Activated CD4-positive, CD25-positive, alpha-beta regulatory T cell treated with anti-CD3 and anti-CD28 coated beads, Interleukin-2, amount 50 U/mL, for 72 hours (primary cell): ENCODE data around the gene SPON2.

ENCODE experiments used
- DNase-seq: peaks from one replicate; pipeline ENCODE4 v3.0.0; 2021

SPON2 gene

DNA sequence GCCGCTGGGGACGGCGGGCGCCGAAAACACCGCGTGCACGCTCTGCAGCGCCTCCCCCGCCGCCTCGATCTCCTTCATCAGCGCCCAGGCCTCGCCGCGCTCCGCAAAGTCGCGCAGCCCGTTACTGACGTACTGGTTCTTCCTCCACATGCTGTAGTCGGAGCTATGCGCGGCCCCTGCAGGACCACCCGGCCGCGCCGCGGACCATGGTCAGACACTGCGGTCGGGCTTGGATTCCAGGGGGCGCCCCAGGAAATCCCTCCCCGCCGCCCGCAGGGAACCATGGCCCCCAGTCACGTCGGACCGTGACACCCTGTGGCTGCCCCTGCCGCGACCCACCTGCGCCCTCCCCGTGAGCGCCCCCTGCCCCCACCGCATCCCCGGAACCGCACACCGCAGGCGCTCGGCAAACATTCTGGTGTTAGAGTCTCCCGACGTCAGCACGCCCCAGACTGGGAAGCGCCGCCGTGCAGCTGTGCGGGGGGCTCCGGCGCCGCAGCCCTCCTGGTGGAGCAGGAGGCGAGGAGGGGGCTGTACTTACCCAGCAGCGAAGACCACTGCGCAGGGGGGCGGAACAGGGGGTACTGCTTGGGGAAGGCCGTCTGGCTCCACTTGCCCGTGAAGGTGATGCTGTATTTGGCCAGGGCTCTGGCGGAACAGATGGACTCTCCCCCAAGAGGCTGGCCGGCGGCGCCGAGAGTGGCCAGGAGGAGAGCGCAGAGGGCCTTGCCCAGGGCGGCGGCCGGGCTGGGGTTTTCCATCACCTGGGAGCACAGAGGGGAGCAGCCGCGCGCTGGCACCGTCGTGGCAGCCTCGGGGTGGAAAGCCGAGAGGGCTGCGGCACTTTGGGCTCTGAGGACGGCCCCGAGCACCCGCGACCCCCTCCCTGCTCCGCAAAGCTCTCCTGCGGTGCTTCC lies 814 bp downstream of the SPON2 start:
- DNase-seq: peak; percentile 57

DNA sequence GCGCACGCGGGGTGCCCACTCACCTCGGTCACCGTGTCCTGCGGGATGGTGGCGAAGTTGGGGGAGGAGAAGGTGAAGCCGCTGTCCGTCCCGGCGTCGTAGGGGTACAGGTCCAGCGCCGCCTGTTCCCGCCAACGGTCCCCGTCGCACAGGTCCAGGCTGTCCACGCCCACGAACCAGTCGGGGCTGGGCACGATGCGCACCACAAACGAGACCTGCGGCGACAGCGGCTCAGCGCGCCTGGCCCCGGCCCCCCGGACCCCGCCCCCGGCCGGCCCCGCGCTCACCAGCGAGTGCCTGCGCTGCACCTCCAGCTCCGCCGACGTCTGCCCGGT lies 1.4 kb downstream of the SPON2 start:
- no peak for DNase-seq

DNA sequence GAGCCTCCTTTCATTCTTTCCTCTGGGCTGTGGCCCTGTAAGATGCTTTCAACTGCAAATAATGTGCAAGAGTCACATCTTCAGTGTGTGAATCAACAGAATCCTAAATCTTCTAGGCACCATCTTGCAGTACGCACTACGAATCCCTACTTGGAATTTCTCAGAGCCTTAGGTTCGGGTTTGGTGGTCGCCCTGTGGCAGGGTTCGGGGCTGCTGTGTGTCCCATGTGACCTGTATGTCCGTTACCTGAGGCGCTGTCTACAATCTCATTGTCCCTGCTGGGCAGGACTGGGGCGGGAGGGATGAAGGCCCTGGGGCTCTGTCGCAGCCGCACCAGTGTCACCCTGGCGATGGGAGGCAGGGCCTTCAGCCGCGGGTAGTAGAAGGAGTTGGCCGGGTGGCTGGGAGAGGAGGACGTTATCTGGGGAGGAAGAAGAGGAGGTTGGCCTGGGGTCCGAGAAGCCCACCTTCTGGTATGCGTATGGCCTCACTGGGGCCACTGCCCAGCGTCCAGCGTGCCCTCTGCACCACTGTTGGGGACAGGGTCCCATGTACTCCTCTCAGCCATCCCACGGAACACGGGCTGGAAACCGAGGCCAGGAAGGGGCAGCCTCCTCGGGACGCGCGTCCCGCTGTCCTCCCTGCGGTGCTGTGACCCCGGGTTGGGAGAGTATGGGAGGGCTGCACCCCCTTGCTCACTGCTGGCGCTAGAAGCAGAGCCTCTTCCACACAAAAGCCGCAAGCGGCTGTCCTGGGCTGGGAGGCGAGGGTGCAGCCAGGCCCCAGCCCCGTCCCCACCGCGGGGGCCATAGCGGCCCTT lies 2.0 kb downstream of the SPON2 start:
- no peak for DNase-seq

DNA sequence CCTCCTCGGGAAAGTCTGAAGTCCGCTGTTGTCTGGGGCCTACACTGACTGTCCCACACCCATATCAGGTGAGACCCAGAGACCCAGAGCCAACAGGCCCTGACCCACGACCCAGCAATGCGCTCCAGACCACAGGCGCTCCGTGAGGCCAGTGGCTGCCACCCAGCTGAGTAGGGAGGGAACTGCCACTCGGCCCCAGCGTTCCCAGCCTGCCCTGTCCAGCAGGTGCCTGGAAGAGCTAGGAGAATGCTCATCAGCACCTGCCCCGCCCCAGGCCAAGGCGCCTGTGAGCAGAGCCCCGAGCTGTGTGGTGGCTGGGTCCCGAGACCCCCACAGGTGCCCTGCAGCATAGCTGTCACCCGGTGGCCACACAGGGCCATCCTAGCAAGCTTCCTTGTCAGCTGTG lies 2.7 kb downstream of the SPON2 start:
- DNase-seq: no peak

DNA sequence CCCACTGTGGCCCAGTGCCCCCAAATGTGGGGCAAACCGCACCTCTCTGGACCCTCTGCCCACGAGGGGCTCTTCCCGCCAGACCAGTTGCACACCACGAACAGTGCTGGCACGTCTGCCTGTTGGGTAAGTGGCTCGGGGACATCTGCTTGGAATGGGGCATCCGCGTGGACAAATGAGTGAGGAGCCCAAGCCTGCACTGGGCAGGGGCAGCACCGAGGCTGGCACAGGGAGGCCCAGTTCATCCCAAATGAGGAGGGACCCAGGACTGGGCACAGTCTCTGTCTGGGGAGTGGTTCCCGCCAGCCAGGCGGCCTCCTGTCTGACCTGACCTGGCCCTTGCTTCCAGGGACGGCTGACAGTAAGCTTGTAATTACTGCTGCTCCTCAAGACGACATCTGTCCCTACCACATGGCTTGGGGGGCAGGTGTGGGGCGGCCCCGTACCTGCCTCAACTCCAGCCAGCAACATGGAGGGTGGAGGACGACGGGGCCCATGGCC lies 3.2 kb downstream of the SPON2 start:
- DNase-seq: no peak

DNA sequence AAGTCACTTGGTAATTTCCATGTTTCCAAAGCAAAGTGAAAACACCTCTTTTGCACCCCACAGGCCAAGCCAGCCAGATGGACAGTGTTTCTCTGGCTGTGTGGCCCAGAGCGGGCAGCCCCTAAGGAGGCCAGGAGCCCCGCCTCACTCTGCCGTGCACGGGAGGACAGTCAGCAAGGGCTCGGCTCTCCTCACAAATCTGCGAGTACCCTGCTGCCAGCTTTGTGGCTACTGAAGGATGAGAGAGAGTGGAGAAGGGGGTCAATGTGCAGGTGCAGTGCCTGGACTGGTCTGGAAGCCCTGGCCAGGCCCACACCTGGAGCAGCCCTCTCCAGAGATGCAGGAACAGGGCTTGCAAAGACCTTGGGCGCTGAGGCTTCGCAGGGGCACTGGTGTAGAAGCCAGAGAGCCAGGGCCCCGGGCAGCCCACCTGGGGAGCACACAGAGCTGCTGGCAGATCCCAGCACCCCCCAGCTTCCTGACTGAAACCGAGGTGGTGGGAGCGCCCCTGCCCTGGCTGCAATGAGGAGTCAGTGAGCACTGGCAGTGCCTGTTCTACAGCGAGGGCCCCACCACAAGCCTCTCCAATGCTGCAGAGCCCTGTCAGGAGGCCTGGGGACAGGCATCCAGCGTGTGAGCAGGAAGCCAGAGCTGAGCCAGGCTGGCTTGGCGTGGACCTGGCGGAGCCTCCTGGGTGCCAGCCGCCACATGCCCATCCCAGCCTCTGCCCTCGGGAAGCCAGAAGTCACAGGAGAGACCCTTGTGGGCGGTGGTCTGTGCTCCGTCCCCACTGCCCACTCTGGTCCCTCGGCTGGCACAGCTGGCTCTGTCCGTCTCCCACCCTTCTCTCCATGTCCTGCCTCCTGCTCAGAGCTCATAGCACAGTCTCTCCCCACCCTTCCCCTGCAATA lies 3.9 kb downstream of the SPON2 start:
- DNase-seq: no peak

DNA sequence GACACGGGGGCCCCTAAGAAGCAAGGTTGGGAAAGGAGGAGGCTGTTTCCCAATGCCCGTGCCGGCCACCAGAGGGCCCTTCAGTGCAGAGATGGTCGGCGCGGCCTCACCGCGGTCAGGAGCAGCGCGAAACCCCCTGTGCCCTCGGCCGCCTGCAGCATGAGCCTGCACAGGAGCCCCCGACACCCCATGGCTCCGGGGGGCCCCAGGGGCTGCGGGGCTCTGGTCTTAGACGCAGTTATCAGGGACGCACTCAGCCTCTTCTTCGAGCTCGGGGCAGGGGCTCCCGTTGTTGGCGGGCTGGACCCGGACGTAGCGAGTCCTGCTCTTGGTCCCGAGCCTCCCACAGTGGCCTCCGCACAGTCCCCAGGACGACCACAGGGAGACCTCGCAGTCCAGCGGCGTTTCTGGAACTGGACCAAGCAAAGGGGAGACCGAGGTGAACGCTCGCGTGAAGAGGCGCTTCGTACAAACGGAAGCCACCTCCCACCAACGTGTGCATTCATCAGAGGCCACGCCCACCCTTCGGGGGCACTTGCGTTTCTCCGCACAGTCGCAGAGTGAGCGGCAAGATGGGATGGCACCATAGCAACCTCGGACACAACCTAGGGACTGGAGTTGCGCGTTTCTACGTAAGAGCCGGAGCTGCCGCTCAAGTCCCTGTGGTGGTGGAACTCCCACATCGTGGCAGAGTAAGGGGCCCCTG lies 5.0 kb downstream of the SPON2 start:
- DNase-seq: peak; percentile 84

DNA sequence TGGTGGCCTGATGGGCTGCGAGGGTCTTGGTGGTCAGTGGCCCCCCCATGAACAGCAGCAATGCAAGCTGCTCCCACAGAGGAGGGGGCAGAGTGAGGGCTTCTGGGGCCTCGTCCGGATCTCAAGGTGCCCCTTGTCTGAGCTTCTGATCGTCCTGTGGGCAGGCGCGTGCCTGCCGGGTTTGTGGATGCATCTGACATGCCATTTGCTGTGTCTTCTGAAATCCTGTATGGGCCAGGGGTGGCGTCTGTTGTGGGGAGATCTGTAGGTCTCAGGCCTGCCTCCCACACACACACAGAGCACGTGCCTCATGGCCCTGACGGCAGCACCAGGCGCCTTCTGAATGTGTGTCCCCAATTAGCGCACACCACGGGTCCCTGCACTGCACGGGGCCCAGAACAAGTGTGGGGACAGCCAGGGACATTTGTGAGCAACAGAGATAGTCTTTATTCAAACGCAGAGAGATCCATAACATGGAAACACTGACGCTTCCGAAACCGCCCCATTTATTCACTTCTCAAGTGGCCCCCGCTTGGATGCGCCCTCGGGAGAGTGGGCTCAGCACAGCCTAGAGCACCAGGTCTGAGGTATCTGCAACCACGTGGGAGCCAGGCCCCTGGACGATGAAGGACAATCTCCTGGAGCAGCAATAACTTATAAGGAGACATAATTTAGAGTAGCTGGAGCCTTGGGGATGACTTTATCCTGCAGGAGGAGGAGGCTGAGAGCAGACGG lies 5.7 kb downstream of the SPON2 start:
- no peak for DNase-seq

DNA sequence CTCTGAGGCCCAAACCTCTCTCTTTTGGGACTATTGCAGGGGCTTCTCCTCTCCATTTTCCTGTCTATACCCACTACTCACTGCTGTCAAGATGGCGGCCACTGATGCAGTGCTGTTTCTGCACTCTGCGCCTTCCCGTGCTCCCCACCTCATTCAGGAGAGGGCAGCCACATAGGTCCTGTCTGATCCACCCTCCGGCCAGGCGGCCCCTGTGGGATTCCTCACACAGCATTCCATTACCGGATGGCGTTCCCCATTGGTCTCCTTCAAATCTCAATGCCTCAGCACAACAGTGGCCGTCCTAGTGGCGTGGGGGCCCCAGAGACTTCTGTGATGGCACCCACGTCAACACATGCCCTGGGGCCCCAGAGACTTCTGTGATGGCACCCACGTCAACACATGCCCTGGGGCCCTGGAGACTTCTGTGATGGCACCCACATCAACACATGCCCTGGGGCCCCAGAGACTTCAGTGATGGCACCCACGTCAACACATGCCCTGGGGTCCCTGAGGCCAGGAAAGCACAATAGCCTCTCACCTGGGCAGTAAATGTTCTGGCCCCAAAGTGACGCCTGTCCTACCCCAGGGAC lies 7.3 kb downstream of the SPON2 start:
- no peak for DNase-seq

DNA sequence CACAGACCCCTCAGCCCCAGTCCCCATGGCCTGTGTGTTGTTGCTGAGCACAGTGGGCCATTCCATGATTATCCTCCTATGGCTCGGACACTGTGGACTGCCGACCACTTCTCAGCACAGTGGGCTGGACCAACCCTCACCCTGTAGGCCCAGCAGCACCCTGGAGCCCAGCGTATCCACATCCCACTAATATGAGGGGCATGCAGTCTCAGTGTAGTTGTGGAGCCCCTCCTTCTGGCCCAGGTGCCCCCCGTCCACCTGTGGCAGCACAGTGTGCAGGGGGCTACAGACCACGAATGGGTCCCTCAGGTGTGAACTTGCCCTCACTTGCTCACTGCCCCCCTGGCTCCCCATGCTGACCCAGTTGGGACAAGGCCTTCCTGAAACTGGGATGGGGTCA lies 7.9 kb downstream of the SPON2 start:
- no peak for DNase-seq

DNA sequence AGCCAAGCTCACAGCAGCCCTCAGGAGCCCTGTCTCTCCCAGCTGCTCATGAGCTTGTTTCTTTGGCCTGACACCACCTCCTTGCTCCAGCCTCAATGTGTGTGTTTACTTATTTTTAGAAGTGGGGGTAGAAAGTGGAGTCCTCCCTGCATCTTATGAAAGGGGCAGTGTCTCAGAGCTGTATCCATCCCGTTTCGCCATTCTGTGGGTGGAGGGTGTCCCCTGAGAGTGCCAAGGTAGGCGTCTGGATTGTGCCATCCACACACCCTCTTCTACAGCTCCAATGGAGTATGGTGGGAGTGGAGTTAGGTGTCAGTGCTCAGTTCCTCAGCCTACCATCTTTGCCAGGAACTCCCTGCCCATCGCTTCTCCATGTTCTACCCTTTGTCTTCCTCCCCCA lies 8.3 kb downstream of the SPON2 start:
- no peak for DNase-seq

DNA sequence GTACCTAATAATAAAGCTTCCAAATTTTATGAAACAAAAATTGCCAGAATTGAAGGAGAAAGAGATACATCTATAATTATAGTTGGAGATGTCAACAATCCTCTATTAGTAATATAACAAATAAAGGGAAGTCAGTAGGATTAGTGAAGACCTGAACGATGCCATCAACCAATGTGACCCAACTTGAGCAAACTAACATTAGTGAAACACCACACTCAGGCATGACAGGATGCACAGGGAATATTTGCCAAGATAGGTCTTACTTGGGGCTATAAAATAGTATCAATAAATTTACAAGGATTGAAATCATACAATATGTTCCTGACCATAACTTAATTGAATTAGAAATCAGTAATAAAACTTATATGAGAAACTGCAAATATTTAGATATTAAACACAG lies 12.0 kb downstream of the SPON2 start:
- DNase-seq: no peak

DNA sequence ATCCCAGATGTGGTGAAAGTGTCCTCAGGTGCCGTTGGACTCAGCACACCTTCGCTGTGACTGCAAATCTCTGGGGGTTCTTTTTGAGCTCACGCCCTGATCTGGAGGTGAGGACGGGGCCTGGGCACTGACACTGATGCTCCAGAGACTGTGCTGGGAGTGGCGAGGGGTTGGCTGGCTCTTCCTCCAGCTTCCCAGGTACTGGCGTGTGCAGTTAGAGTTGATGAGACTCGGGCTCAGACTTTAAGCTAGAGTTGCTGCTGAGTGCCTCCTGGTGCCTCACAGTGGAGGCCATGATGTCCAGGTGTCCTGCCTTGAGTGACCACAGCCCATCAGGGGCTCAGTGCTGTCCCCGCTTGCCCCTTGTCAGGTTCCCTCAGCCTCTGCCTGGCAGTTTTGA lies 16.3 kb downstream of the SPON2 start:
- DNase-seq: no peak

DNA sequence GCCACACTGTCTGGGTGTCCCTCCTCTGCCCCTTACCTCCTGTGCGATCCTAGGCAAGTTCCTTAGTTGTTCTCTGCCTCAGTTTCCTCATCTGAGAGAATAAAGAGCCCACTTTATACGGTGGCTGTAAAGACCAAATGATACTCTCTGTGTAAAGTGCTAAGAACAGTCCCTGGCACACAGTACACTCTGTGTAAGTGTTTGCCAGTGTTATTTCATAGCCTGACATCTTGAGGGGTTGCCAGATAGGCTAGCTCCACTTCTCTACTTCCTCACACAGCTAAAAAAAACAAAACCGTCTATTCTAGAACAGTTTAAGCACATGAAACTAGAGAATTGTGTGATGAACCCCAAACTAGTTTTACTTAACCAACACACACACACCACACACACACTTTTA lies 17.1 kb downstream of the SPON2 start:
- DNase-seq: no peak

DNA sequence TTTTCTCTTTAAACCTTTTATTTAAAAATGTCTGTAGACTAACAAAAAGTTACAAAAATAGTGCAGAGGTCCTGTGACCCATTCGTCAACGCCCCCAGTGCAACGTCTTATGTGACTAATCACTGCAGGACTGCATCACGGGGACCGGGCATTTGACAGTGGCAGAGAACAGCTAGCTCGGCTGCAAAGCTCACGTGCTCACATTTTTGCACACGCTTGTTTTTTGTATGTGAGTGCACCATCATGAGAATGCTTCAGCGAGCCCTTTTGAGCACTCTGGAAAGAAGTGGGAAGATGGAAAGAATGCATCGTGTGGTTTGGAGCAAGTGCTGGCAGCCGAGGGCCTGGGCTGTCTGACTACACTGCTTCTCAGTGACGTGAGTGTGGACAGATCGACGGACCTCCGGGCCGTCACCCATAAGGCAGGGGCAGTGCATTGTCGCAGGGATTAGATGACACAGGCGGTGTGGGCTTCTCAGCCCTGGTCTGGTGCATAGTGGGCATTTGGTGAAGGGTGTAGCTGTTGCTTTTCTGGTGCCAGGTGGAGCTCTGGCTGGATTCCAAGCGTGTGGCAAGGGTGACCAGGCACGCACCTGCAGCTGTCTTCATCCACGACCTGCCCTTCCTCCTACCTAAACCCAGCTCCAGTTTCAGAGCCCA lies 17.7 kb downstream of the SPON2 start:
- DNase-seq: no peak

DNA sequence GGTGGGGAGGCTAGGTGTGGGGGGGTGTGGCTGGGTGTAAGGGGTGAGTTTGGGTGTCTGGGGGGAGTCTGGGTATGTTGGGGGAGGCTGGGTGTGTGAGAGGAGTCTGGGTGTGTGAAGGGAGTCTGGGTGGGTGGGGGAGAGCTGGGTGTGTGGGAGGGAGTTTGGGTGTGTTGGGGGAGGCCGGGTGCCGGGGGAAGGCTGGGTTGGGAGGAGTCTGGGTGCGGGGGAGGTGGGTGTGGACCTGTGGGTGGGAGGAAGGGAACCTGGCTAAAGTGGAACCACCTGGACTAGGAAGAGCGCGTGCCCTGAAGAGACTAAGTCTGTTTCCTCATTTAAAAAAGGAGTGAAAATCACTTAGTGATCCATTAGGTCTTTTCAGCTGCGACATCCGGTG lies 18.3 kb downstream of the SPON2 start:
- DNase-seq: no peak

DNA sequence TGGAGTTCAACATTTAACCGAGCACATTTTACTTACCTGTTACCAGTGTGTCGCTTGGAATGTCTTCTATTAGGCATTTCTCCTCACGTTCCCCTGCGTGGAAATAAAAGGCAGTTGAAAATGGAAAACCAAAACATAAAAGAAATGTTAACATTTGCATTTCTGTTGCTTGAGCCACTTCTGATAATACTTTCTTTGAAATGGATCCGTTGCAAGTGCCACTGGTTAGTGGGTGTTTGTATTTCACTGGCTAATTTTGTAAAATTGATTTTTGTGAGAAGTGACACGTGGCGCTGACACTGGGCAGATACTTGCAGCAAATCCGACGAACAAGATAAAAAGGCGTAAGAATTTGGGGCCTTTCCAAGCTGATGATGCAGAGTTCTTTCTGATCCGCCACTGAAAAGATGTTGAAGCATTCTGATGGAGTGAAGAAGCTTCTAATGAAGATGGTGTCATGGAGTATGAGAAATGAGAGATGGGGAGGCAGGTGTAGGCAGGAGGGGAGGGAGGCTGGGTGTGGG lies 18.8 kb downstream of the SPON2 start:
- no peak for DNase-seq

DNA sequence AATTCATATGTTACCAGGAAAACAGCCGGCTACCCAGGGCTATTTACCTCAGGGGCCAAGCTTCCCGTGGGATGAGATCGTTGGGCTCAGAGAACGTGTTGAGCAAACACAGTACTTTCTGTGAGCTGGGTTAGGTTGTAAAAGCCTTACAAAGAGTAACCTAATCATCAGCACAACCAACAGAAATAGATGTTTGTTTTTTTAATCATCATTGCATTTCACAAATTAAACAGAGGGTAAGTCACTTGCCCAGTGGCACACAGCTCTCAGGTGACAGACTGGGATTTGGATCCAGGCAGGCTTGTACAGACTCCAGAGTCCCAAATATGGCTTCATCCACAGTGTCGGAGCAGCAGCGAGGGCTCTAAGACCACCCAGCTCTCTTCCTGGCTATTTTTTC lies 20.1 kb downstream of the SPON2 start:
- DNase-seq: no peak

DNA sequence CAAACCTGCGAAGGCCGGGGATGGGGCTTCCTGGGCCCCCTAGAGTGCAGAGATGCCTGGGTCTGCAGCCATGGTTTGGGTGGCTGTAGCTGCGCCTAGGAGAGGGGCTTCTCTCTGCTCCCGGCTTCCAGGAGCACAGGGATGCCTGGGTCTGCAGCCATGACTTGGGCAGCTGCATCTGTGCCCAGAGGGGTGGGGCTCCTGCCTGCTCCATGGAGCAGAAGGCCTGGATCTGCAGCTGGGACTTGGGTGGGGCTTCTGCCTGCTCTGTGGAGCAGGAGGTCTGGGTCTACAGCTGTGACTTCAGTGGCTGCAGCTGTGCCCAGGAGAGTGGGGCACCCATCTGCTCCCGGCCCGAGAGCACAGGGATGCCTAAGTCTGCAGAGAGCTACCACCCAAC lies 20.8 kb downstream of the SPON2 start:
- DNase-seq: no peak

DNA sequence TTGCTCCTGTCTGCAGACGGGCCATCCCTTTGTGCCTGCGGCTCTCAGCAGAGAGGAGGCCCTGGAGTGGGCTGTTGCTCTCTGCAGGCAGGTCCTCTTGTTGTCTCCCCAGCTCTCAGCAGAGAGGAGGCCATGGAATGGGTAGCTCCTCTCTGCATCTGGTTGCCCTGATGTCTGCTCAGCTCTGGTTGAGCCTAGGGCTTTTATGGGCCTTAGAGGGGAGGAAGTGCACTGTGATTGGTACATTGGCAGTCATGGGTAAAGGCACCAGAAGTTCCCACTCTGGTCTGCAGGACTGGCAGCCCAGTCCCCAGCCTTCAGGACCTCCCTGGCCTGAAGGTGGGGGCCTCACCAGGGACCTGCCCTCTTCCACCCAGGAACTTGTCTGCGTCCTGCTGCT lies 21.5 kb downstream of the SPON2 start:
- DNase-seq: no peak
